Mesothelial cell of epicardium (in vitro differentiated cells): Measurements from ENCODE around the gene PRPF40A. TPM values are rescaled to one million over a fixed set of nuclear protein-coding genes. Genes with fewer than 3 reads are reported as not detected.

Experiments used
- DNase-seq, 2 experiments: peaks; one replicate each; pipeline ENCODE4 v3.0.0; 2021; ENCODE audit warnings: low spot score in 2 of 2; ENCODE audit not compliant: unreplicated experiment in 2 of 2
- H3K27ac Mint-ChIP-seq: 2 replicates; pipeline ENCODE4 v1.8.0; 2021; ENCODE audit warnings: mixed read lengths
- H3K27me3 Mint-ChIP-seq: 2 replicates; pipeline ENCODE4 v1.8.0; 2021; ENCODE audit warnings: low read depth, mixed read lengths
- H3K36me3 Mint-ChIP-seq: 2 replicates; pipeline ENCODE4 v1.8.0; 2021; ENCODE audit warnings: mixed read lengths
- H3K4me1 Mint-ChIP-seq: 2 replicates; pipeline ENCODE4 v1.8.0; 2021; ENCODE audit warnings: mixed read lengths
- H3K4me3 Mint-ChIP-seq: 2 replicates; pipeline ENCODE4 v1.8.0; 2021; ENCODE audit warnings: mild to moderate bottlenecking, moderate library complexity, mixed read lengths
- H3K9me3 Mint-ChIP-seq: 2 replicates; pipeline ENCODE4 v1.8.0; 2021; ENCODE audit warnings: mixed read lengths
- CTCF ChIP-seq: fragments of 200-600 bp; sonication (generic); IDR thresholded peaks from one replicate; pipeline ENCODE4 v1.5.0; 2021; ENCODE audit warnings: antibody characterized with exemption; ENCODE audit not compliant: unreplicated experiment
- total RNA-seq: library from RNA; stranded (reverse); gene quantifications from 3 replicates; pipeline ENCODE4 v1.2.1, GENCODE V29; 2021

Gene PRPF40A
- total RNA-seq, 1 donor from 2014 or later = 134 TPM

- H3K27me3 Mint-ChIP-seq = no peaks in the 10 kb centered on the region
- no peak overlapping the region for H3K27ac Mint-ChIP-seq
- H3K9me3 Mint-ChIP-seq = no peaks in the 10 kb centered on the region
- no peak overlapping the region for H3K4me3 Mint-ChIP-seq
- DNase-seq = no peak
- no peak for TF ChIP-seq CTCF
- H3K36me3 Mint-ChIP-seq = peaks cover 32% of the 10 kb centered on the region
- no peaks in the 10 kb centered on the region for H3K4me1 Mint-ChIP-seq
Observed at GRCh38 chr2:152638056-152638455, 79.2 kb downstream of the PRPF40A start.

GRCh38 chr2:152637251-152637650 lies 80.0 kb downstream of the PRPF40A start:
- no peaks in the 10 kb centered on the region for H3K27me3 Mint-ChIP-seq
- no peak overlapping the region for H3K4me3 Mint-ChIP-seq
- no peak overlapping the region for H3K27ac Mint-ChIP-seq
- no peaks in the 10 kb centered on the region for H3K4me1 Mint-ChIP-seq
- H3K9me3 Mint-ChIP-seq = no peaks in the 10 kb centered on the region
- DNase-seq = no peak
- H3K36me3 Mint-ChIP-seq = peaks cover 33% of the 10 kb centered on the region
- TF ChIP-seq CTCF = no peak

- TF ChIP-seq CTCF = peak; percentile 96
- Mint-ChIP-seq H3K4me1 (no peaks in the 10 kb centered on the region), H3K4me3 (no peak overlapping the region), H3K9me3 (no peaks in the 10 kb centered on the region), H3K36me3 (peaks cover 27% of the 10 kb centered on the region), H3K27ac (no peak overlapping the region), H3K27me3 (no peaks in the 10 kb centered on the region)
- peak; percentile 43 to 73 for DNase-seq
Observed at GRCh38 chr2:152635635-152636298, 81.5 kb downstream of the PRPF40A start.

- DNase-seq = no peak
- H3K36me3 Mint-ChIP-seq = peaks cover 21% of the 10 kb centered on the region
- no peak for TF ChIP-seq CTCF
Observed at GRCh38 chr2:152632736-152633135, 84.5 kb downstream of the PRPF40A start.

GRCh38 chr2:152630466-152630865 lies 86.8 kb downstream of the PRPF40A start:
- H3K36me3 Mint-ChIP-seq = peaks cover 21% of the 10 kb centered on the region
- no peaks in the 10 kb centered on the region for H3K9me3 Mint-ChIP-seq
- H3K27ac Mint-ChIP-seq = no peak overlapping the region
- H3K4me1 Mint-ChIP-seq = peaks cover 4% of the 10 kb centered on the region
- no peaks in the 10 kb centered on the region for H3K27me3 Mint-ChIP-seq
- TF ChIP-seq CTCF = no peak
- H3K4me3 Mint-ChIP-seq = no peak overlapping the region
- DNase-seq = no peak

More at GRCh38 chr2:152632736-152633135, 84.5 kb downstream of the PRPF40A start:
- Mint-ChIP-seq H3K9me3 (no peaks in the 10 kb centered on the region), H3K27ac (no peak overlapping the region), H3K4me1 (no peaks in the 10 kb centered on the region), H3K4me3 (no peak overlapping the region), H3K27me3 (no peaks in the 10 kb centered on the region)

- H3K9me3 Mint-ChIP-seq = no peaks in the 10 kb centered on the region
- peaks cover 7% of the 10 kb centered on the region for H3K4me1 Mint-ChIP-seq
- no peak overlapping the region for H3K4me3 Mint-ChIP-seq
- H3K36me3 Mint-ChIP-seq = peaks cover 23% of the 10 kb centered on the region
- DNase-seq = no peak
- TF ChIP-seq CTCF = no peak
- no peak overlapping the region for H3K27ac Mint-ChIP-seq
- no peaks in the 10 kb centered on the region for H3K27me3 Mint-ChIP-seq
Observed at GRCh38 chr2:152629202-152629601, 88.1 kb downstream of the PRPF40A start.
